HepG2 (cell line): Measurements from ENCODE around the gene PRSS8. TPM values are rescaled to one million over a fixed set of nuclear protein-coding genes. Genes with fewer than 3 reads are reported as not detected.

Source experiments
- ATAC-seq: fragments of 200-7000 bp; cut with Tn5 transposase; 3 replicates; pipeline ENCODE4 v1.9.1; 2020; ENCODE audit warnings: mild to moderate bottlenecking, moderate library complexity
- BruUV-seq: library from RNA; stranded (reverse); fragments of 400-500 nt; replicated peaks from 2 replicates; lab custom pipeline; 2021; lab: Mats Ljungman, UMichigan
- CTCF ChIA-PET: fragments of 300-600 bp; formaldehyde crosslinking; extraction: SDS; loops from one replicate; lab custom pipeline; 2021; ENCODE audit warnings: low total read pairs, inconsistent platforms, low intra/inter-chr PET ratio; lab: Yijun Ruan, JAX
- POLR2A ChIA-PET: fragments of 350-600 bp; sonication (Branson Sonifier 250); formaldehyde crosslinking; loops from one replicate; lab custom pipeline; 2020; ENCODE audit warnings: antibody characterized with exemption, inconsistent platforms; lab: Yijun Ruan, JAX
- DNase-seq: peaks from one replicate; pipeline ENCODE4 v3.0.0-alpha.2; 2015; ENCODE audit warnings: low spot score
- FAIRE-seq: peaks from 3 replicates; lab custom pipeline; 2011; peaks lifted over from hg19 to GRCh38; lab: Jason Lieb, UNC
- H2AFZ ChIP-seq: one replicate; pipeline ENCODE4 v1.6.1; 2011; ENCODE audit warnings: low read length, inconsistent platforms
- H3K27ac ChIP-seq: fragments of 300-600 bp; 3 replicates; pipeline ENCODE4 v1.8.0; 2011; ENCODE audit warnings: mixed run types, mild to moderate bottlenecking, mixed read lengths, low read length, inconsistent platforms; ENCODE audit not compliant: insufficient read depth; ENCODE audit errors: extremely low read length
- H3K27me3 ChIP-seq, 2 experiments: fragments of 200-600 bp in 1 of 2; 2 replicates in 1 of 2; 3 replicates in 1 of 2; pipeline versions ENCODE4 v1.6.0 to v1.8.0; 2011; ENCODE audit warnings: low read length in 2 of 2, mild to moderate bottlenecking in 2 of 2, moderate library complexity in 2 of 2, inconsistent platforms in 1 of 2; ENCODE audit not compliant: insufficient read depth in 2 of 2, control insufficient read depth in 1 of 2
- H3K36me3 ChIP-seq, 2 experiments: fragments of 200-600 bp in 1 of 2; replicated peaks in 1 of 2; 2 replicates in 1 of 2; 3 replicates in 1 of 2; pipeline versions ENCODE4 v1.5.1 to v1.8.0; 2011; ENCODE audit warnings: low read length in 2 of 2, inconsistent platforms in 1 of 2; ENCODE audit not compliant: insufficient read depth in 2 of 2, control insufficient read depth in 1 of 2
- H3K4me1 ChIP-seq: 2 replicates; pipeline ENCODE4 v1.5.1; 2012; ENCODE audit warnings: low read length, inconsistent platforms; ENCODE audit not compliant: insufficient read depth
- H3K4me2 ChIP-seq: 2 replicates; pipeline ENCODE4 v1.6.0; 2011; ENCODE audit warnings: low read depth, low read length, inconsistent platforms
- H3K4me3 ChIP-seq, 3 experiments: fragments of 200-600 bp in 1 of 3; sonication (generic), shearing (Covaris generic) in 1 of 3; replicated peaks in 1 of 3; 2 replicates each; pipeline ENCODE4 v1.5.1; 2011 to 2016; ENCODE audit warnings: low read length in 3 of 3, inconsistent platforms in 2 of 3, low read depth in 2 of 3, mild to moderate bottlenecking in 2 of 3, control low read depth in 1 of 3, mixed read lengths in 1 of 3; ENCODE audit not compliant: insufficient read depth in 1 of 3
- H3K79me2 ChIP-seq: one replicate; pipeline ENCODE4 v1.6.1; 2011; ENCODE audit warnings: low read length, inconsistent platforms; ENCODE audit not compliant: insufficient read depth
- H3K9ac ChIP-seq: 2 replicates; pipeline ENCODE4 v1.6.0; 2011; ENCODE audit warnings: mild to moderate bottlenecking, low read depth, low read length, inconsistent platforms; ENCODE audit not compliant: insufficient read depth
- H3K9me3 ChIP-seq: 2 replicates; pipeline ENCODE4 v1.5.1; 2012; ENCODE audit warnings: mild to moderate bottlenecking, low read length
- H4K20me1 ChIP-seq: 2 replicates; pipeline ENCODE4 v1.6.0; 2011; ENCODE audit warnings: inconsistent platforms, mild to moderate bottlenecking, low read length, moderate library complexity; ENCODE audit not compliant: insufficient read depth
- GMEB2 ChIP-seq: IDR thresholded peaks from 2 replicates; pipeline ENCODE4 v1.6.1; 2016; ENCODE audit warnings: missing biosample characterization, missing genetic modification reagents, low read depth
- HOXA3 ChIP-seq: sonication (generic); formaldehyde crosslinking; IDR thresholded peaks from 2 replicates; pipeline ENCODE4 v1.5.0; 2020; ENCODE audit warnings: missing genetic modification reagents
- HOXA5 ChIP-seq: sonication (generic); formaldehyde crosslinking; IDR thresholded peaks from 2 replicates; pipeline ENCODE4 v1.4.0; 2020; ENCODE audit warnings: missing genetic modification reagents
- ISX ChIP-seq: sonication (generic); formaldehyde crosslinking; conservative IDR thresholded peaks from 2 replicates; pipeline ENCODE4 v1.5.0; 2020; ENCODE audit warnings: missing genetic modification reagents
- MED1 ChIP-seq: sonication (generic); formaldehyde crosslinking; IDR thresholded peaks from 2 replicates; pipeline ENCODE4 v1.4.0; 2020; ENCODE audit warnings: missing genetic modification reagents
- MLLT10 ChIP-seq: sonication (generic); formaldehyde crosslinking; IDR thresholded peaks from 2 replicates; pipeline ENCODE4 v1.4.0; 2020; ENCODE audit warnings: missing genetic modification reagents
- PHB2 ChIP-seq: fragments of 450-650 bp; IDR thresholded peaks from 2 replicates; pipeline ENCODE4 v1.6.1; 2018; ENCODE audit not compliant: partially characterized antibody
- PLSCR1 ChIP-seq: sonication (generic); formaldehyde crosslinking; IDR thresholded peaks from 2 replicates; pipeline ENCODE4 v1.5.0; 2020; ENCODE audit warnings: missing genetic modification reagents, mild to moderate bottlenecking, borderline replicate concordance
- POLR2AphosphoS5 ChIP-seq: IDR thresholded peaks from 2 replicates; pipeline ENCODE4 v1.6.1; 2012; ENCODE audit warnings: low read depth, low read length
- POLR2G ChIP-seq: fragments of 200-400 bp; formaldehyde crosslinking; IDR thresholded peaks from 2 replicates; pipeline ENCODE4 v1.6.1; 2018; ENCODE audit warnings: mild to moderate bottlenecking, low read depth, low read length, moderate library complexity
- PRMT3 ChIP-seq: sonication (generic); formaldehyde crosslinking; IDR thresholded peaks from 2 replicates; pipeline ENCODE4 v1.8.1; 2022; ENCODE audit warnings: low read depth, mild to moderate bottlenecking, moderate library complexity, missing genetic modification reagents, borderline replicate concordance
- RBFOX2 ChIP-seq: fragments of 200-400 bp; formaldehyde crosslinking; IDR thresholded peaks from 2 replicates; pipeline ENCODE4 v1.6.1; 2017; ENCODE audit warnings: low read depth, mild to moderate bottlenecking, low read length
- RBM22 ChIP-seq: fragments of 200-400 bp; formaldehyde crosslinking; optimal IDR thresholded peaks from 2 replicates; pipeline ENCODE3; 2017; ENCODE audit warnings: mild to moderate bottlenecking, low read length, moderate library complexity
- SRY ChIP-seq: sonication (generic); formaldehyde crosslinking; IDR thresholded peaks from 2 replicates; pipeline ENCODE4 v1.8.0; 2022; ENCODE audit warnings: mild to moderate bottlenecking, missing genetic modification reagents
- TBP ChIP-seq: sonication (generic); formaldehyde crosslinking; IDR thresholded peaks from 2 replicates; pipeline ENCODE4 v1.5.0; 2020; ENCODE audit warnings: missing genetic modification reagents
- TCF7 ChIP-seq: sonication (generic); IDR thresholded peaks from 2 replicates; pipeline ENCODE4 v1.6.1; 2016; ENCODE audit warnings: antibody characterized with exemption, low read depth
- ZFAT ChIP-seq: sonication (generic); formaldehyde crosslinking; conservative IDR thresholded peaks from 2 replicates; pipeline ENCODE4 v1.8.1; 2023; ENCODE audit warnings: missing genetic modification reagents, inconsistent platforms
- ZIK1 ChIP-seq: sonication (generic); formaldehyde crosslinking; IDR thresholded peaks from 2 replicates; pipeline ENCODE4 v1.5.0; 2020; ENCODE audit warnings: mild to moderate bottlenecking, low read depth, missing genetic modification reagents, borderline replicate concordance
- ZKSCAN1 ChIP-seq: fragments of 150-350 bp; IDR thresholded peaks from 2 replicates; pipeline ENCODE4 v1.6.1; 2014; ENCODE audit warnings: low read length
- ZNF577 ChIP-seq: sonication (generic); formaldehyde crosslinking; IDR thresholded peaks from 2 replicates; pipeline ENCODE4 v1.4.0; 2020; ENCODE audit warnings: mild to moderate bottlenecking, low read depth, missing genetic modification reagents, borderline replicate concordance
- ZNF713 ChIP-seq: sonication (generic); formaldehyde crosslinking; IDR thresholded peaks from 2 replicates; pipeline ENCODE4 v1.4.0; 2020; ENCODE audit warnings: mild to moderate bottlenecking, missing genetic modification reagents
- ZNF777 ChIP-seq: sonication (generic); formaldehyde crosslinking; IDR thresholded peaks from 2 replicates; pipeline ENCODE4 v1.4.0; 2020; ENCODE audit warnings: missing genetic modification reagents
- ZSCAN9 ChIP-seq: IDR thresholded peaks from 2 replicates; pipeline ENCODE4 v1.6.1; 2016; ENCODE audit warnings: borderline replicate concordance
- WGBS: methylation state at CpG from one replicate; pipeline ENCODE4 v1.1.6; 2017; ENCODE audit warnings: low lambda C conversion rate; 5-methylcytosine and 5-hydroxymethylcytosine counted together
- in situ Hi-C: cut with HindIII; loops from 2 replicates; pipeline ENCODE4 v1.10.0; 2017; ENCODE audit warnings: low pct_unique_long_range_greater_than_20kb; ENCODE audit not compliant: extremely low pct_ligation_motif_present
- intact Hi-C: fragments of 100-400 bp; cut with micrococcal nuclease; formaldehyde crosslinking; loops from one replicate; pipeline ENCODE4 v1.10.0; 2022; ENCODE audit not compliant: unreplicated experiment
- polyA plus RNA-seq, 8 experiments: library from polyadenylated mRNA; depleted of rRNA in 3 of 8; stranded (reverse) in 7 of 8; unstranded in 1 of 8; fragments of >200 nt; fragmentation: Illumina TruSeq in 4 of 8; extraction: Trizol in 4 of 8; gene quantifications; 2 replicates each; pipeline versions ENCODE4 v1.2.1 to v1.2.3, GENCODE V29; 2011 to 2016; ENCODE audit warnings: low read depth in 4 of 8, missing spikeins in 1 of 8, mixed read lengths in 1 of 8; ENCODE audit not compliant: insufficient read depth in 1 of 8
- total RNA-seq, 5 experiments: library from RNA; depleted of rRNA; stranded (reverse); fragments of >200 nt; fragmentation: Illumina TruSeq; extraction: Trizol; gene quantifications; 2 replicates each; pipeline ENCODE4 v1.2.3, GENCODE V29; 2016; ENCODE audit warnings: low read depth in 1 of 5

PRSS8 gene
- total and polyA plus RNA-seq, 2 of the 13 experiments (the other 11 are each of a cell fraction or from before 2014, with no cell fraction given), result 2.6 to 7.2 TPM

GRCh38 chr16:31184888-31185287 lies 49.4 kb upstream of the PRSS8 start (continued):
- TF ChIP-seq RBFOX2, result peak; percentile 74
- TF ChIP-seq PHB2, result no peak
- no peak for TF ChIP-seq ZNF577 (CRISPR knock-in tag)
- no peak for TF ChIP-seq HOXA3 (CRISPR knock-in tag)
- TF ChIP-seq MLLT10 (CRISPR knock-in tag), result no peak
- TF ChIP-seq SRY, result no peak
- no peak for TF ChIP-seq TCF7
- no peak for TF ChIP-seq ZKSCAN1
- TF ChIP-seq PLSCR1, result no peak
- TF ChIP-seq ZSCAN9 (CRISPR knock-in tag), result no peak
- 0 out of 2 replicates have a peak, but pooled peaks have one; percentile 61 for TF ChIP-seq ZNF713 (CRISPR knock-in tag)
- TF ChIP-seq HOXA5, result no peak
- TF ChIP-seq, all 625 proteins: peak for 10

- no peaks in the 10 kb centered on the region for H3K9me3 ChIP-seq
- ATAC-seq (no peak), FAIRE-seq (no peak), DNase-seq (no peak)
- WGBS, result 92% methylated on average over 10 of the region's 10 CpGs
- ChIA-PET POLR2A (interaction anchor here (0.5 to 1.6 kb wide), 8 partner anchors 8 to 43 kb away, joined by 3 to 7 read pairs (median 4); no protein-coding TSS in a partner anchor), CTCF (no interaction called here)
- peaks cover 71% of the 10 kb centered on the region for H3K79me2 ChIP-seq
- peak overlapping the region; percentile 90 for H3K4me2 ChIP-seq
- no TSS peak for BruUV-seq
- H3K36me3 ChIP-seq, result peaks cover 39 to 69% of the 10 kb centered on the region in 2 experiments
- peaks cover 51% of the 10 kb centered on the region for H3K4me1 ChIP-seq
- H3K27ac ChIP-seq, result peak overlapping the region; percentile 7
- H3K4me3 ChIP-seq, result peak overlapping the region in 2 of 3 experiments; percentile 90 to 93; a peak in 2 of 6 replicates
- no peak overlapping the region for H2AFZ ChIP-seq
- no peaks in the 10 kb centered on the region; a peak in 1 of 5 replicates for H3K27me3 ChIP-seq
- in situ Hi-C loops, result no loop called here
- no peak overlapping the region for H3K9ac ChIP-seq
- H4K20me1 ChIP-seq, result peaks cover 81% of the 10 kb centered on the region
- intact Hi-C loops, result no loop called here
- TF ChIP-seq ZIK1 (CRISPR knock-in tag), result no peak
- TF ChIP-seq MED1 (CRISPR knock-in tag), result 0 out of 2 replicates have a peak, but pooled peaks have one; percentile 20
- peak; percentile 94 for TF ChIP-seq RBM22
- TF ChIP-seq POLR2G, result peak; percentile 54; the same call in 1 of the 2 replicates
- TF ChIP-seq ISX, result no peak
- TF ChIP-seq ZFAT, result no peak
- TF ChIP-seq POLR2AphosphoS5, result peak; percentile 17; the same call in 1 of the 2 replicates
- no peak for TF ChIP-seq PRMT3
- TF ChIP-seq GMEB2 (CRISPR knock-in tag), result no peak
- no peak for TF ChIP-seq TBP (CRISPR knock-in tag)
- TF ChIP-seq ZNF777 (CRISPR knock-in tag), result 0 out of 2 replicates have a peak, but pooled peaks have one; percentile 35
- peak; percentile 57 for TF ChIP-seq RBFOX2
These were observed 48.2 kb upstream of the PRSS8 start for GRCh38 chr16:31183432-31184428.
